HG03045 (cell line): ENCODE data around the gene ARHGEF19.
"Not testable (repeated sequence)": the region's sequence is repeated elsewhere in the genome, so short reads cannot be mapped to it uniquely, and the experiment has no call there.

Experiments used
- ATAC-seq: cut with Tn5 transposase; IDR thresholded peaks from one replicate; pipeline ENCODE4 v1.9.1; 2021; ENCODE audit warnings: mild to moderate bottlenecking, moderate library complexity; ENCODE audit not compliant: unreplicated experiment

Gene ARHGEF19

GRCh38 chr1:16205891-16206546, 6.4 kb downstream of the ARHGEF19 start:
- ATAC-seq, result no peak

- ATAC-seq, result no peak
Observed at GRCh38 chr1:16205334-16205671, 7.1 kb downstream of the ARHGEF19 start.

- ATAC-seq, result no peak
Observed at GRCh38 chr1:16204634-16205333, 7.7 kb downstream of the ARHGEF19 start.

GRCh38 chr1:16204216-16204615, 8.2 kb downstream of the ARHGEF19 start:
- no peak for ATAC-seq

DNA sequence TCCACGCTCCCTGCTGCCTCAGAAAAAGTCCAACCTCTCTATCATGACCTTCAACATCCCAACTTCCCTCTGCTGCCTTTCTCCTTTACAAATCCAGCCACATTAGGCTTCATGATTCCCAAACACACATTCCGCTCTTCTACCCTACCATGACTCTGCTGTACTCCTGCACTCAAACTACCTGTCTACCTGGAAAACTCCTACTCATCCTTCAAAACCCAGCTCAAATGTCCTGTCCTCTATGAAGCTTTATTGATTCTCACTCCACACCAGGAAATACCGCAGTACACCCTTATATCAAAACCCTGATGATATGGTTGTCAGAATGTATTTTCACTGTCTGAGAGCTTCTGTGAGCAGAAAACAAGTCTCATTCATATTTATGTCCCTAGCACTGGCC, 8.9 kb downstream of the ARHGEF19 start:
- ATAC-seq, result no peak

- ATAC-seq, result no peak
Observed at GRCh38 chr1:16202281-16203210, 9.9 kb downstream of the ARHGEF19 start.

DNA sequence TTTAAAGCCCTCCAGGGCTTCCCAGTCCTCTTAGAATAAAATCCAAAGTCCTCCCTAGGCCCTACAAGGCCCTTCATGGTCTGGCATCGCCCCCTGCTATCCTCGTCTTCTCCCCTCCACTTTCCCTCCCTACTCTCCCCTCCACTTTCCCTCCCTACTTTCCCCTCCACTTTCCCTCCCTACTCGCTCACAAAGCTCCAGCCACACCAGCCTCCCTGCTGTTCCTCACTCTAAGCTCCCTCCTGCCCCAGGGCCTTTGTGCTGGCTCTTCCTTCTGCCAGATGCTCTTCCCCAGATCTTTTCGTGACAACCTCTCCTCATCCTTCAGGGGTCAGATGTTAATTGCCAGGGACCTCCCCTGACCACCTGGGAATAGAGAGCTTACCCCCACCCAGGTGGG, 12.8 kb downstream of the ARHGEF19 start:
- no peak for ATAC-seq

GRCh38 chr1:16199157-16199501, 13.3 kb downstream of the ARHGEF19 start:
- no peak for ATAC-seq

- ATAC-seq, result no peak
Observed at GRCh38 chr1:16198444-16199156, 13.9 kb downstream of the ARHGEF19 start.

- no peak for ATAC-seq
Observed at GRCh38 chr1:16196874-16197273, 15.6 kb downstream of the ARHGEF19 start.

- not testable (repeated sequence) for ATAC-seq
Observed at GRCh38 chr1:16196139-16196538, 16.3 kb downstream of the ARHGEF19 start.

DNA sequence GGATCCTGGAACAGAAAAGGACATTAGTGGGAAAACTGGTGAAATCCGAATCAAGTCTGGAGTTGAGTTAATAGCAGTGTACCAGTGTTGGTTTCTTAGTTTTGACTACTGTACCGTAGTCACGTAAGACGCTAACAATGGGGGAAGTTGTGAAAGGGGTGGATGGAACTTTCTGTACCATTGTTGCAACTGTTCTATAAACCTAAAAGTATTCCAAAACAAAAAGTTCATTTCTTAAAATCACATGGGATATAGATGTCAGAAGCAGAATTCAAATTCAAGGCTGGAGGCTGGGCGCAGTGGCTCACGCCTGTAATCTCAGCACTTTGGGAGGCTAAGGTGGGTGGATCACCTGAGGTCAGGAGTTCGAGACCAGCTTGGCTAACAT, 16.9 kb downstream of the ARHGEF19 start:
- no peak for ATAC-seq

GRCh38 chr1:16191916-16192546, 20.4 kb downstream of the ARHGEF19 start:
- no peak for ATAC-seq

DNA sequence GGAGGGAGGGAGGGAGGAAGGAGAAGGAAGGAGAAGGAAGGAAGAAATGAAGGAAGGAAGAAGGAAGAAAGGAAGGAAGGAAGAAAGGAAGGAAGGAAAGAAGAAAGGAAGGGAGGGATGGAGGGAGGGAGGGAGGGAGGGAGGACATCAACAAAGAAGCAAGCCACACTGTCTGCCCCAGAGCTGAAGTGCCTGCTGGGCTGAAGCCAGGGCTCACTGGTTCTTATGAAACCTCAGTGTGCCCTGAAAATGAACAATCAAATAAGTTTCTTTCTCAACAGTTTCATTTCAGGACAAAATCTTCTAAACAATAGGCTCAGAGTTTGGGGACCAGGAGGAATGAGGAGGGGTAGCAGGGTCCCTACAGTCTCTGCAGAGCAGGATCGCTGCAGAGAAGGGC, 21.1 kb downstream of the ARHGEF19 start:
- ATAC-seq, result no peak

GRCh38 chr1:16189921-16190621, 22.4 kb downstream of the ARHGEF19 start:
- no peak for ATAC-seq

GRCh38 chr1:16189003-16189402, 23.4 kb downstream of the ARHGEF19 start:
- no peak for ATAC-seq

GRCh38 chr1:16187748-16188401, 24.6 kb downstream of the ARHGEF19 start:
- ATAC-seq, result no peak

DNA sequence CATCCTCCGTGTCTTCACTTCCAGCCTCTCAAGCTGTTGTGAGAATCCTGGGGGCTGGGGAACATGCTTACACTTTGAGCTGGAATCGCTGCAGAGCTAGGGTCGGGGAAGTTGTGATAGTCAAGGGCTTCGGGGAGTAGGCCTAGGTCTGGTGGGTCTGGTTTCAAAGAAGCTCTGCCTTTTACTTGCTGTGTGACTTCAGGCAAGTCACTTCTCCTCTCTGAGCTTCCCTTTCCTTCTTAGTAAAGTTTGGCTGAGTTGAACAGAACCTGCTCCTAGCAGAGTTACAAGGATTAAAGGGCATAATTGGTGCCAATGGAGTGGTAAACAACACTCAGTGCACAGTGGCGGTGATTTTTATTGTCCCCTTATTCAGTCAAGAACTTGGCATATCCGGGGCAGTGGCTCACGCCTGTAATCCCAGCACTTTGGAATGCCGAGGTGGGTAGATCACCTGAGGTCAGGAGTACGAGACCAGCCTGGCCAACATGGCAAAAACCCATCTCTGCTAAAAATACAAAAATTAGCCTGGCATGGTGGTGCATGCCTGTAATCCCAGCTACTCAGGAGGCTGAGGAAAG, 25.7 kb downstream of the ARHGEF19 start:
- no peak for ATAC-seq
